ENCODE data around the gene SPRY4. TPM values are rescaled to one million over a fixed set of nuclear protein-coding genes. Genes with fewer than 3 reads are reported as not detected.

Gene SPRY4
- total RNA-seq, 1 donor, result 5.4 TPM

DNA sequence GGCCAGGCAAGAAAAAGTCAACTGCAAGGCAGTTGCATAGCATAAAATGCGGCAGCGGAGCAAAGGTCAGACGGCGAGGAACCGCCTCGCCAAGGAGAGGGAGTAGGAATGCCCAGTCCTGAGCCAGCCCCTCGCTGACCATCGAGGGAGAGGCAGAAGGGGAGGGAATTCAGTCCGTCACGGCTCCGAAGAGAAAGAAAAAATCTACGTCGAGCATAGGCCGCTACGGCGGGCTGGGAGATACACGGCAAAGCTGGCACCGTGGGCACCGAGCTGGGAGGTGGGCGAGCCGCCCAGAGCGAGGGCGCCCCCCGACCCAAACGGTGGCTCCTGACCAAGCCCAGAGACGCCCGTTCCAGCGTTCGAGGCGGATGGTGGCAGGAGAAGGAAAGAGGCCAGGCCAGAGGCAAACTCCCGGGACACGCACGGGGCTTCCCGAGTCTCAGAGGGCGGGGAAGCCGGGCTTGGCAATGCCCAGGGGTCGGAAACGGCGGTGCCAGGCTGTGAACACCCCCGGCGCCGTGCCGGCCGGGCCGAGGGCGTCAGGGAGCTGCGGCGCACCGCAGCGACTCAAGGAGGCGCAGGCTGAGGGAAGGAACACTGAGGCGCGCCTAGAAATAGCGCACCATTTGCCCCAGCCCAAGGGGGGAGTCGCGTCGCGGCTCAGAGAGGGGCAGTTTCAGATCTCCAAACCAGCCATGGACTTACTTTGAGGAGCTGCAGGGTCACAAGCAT, 518 bp downstream of the SPRY4 start:
- H3K27ac ChIP-seq (ENCODE audit: low read depth, low read length), result peak overlapping the region; percentile 95
- TF ChIP-seq, protein P1, sequence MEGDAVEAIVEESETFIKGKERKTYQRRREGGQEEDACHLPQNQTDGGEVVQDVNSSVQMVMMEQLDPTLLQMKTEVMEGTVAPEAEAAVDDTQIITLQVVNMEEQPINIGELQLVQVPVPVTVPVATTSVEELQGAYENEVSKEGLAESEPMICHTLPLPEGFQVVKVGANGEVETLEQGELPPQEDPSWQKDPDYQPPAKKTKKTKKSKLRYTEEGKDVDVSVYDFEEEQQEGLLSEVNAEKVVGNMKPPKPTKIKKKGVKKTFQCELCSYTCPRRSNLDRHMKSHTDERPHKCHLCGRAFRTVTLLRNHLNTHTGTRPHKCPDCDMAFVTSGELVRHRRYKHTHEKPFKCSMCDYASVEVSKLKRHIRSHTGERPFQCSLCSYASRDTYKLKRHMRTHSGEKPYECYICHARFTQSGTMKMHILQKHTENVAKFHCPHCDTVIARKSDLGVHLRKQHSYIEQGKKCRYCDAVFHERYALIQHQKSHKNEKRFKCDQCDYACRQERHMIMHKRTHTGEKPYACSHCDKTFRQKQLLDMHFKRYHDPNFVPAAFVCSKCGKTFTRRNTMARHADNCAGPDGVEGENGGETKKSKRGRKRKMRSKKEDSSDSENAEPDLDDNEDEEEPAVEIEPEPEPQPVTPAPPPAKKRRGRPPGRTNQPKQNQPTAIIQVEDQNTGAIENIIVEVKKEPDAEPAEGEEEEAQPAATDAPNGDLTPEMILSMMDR (IDR thresholded peaks at IDR 0.05; ENCODE audit: extremely low read depth, low read depth, low read length), result no peak
- H3K4me2 ChIP-seq (ENCODE audit: insufficient read depth, low read length), result peak overlapping the region; percentile 93
- H3K36me3 ChIP-seq (ENCODE audit: insufficient read depth, low read length), result no peaks in the 10 kb centered on the region
- peak; percentile 84 for DNase-seq (ENCODE audit: insufficient read length, low spot score, missing footprints)
- H3K79me2 ChIP-seq (ENCODE audit: insufficient read depth, low read length), result peaks cover 79% of the 10 kb centered on the region
- no peaks in the 10 kb centered on the region for H3K27me3 ChIP-seq (ENCODE audit: insufficient read depth, low read length)
- peaks cover 65% of the 10 kb centered on the region for H3K4me1 ChIP-seq (ENCODE audit: insufficient read depth, low read length)
- no peaks in the 10 kb centered on the region for H3K9me3 ChIP-seq (ENCODE audit: low read depth, low read length)
- peaks cover 28% of the 10 kb centered on the region for H4K20me1 ChIP-seq (ENCODE audit: insufficient read depth, low read length)
- H2AFZ ChIP-seq (ENCODE audit: low read length), result peak overlapping the region; percentile 83
- H3K4me3 ChIP-seq (ENCODE audit: insufficient read depth, low read length), result peak overlapping the region; percentile 89

DNA sequence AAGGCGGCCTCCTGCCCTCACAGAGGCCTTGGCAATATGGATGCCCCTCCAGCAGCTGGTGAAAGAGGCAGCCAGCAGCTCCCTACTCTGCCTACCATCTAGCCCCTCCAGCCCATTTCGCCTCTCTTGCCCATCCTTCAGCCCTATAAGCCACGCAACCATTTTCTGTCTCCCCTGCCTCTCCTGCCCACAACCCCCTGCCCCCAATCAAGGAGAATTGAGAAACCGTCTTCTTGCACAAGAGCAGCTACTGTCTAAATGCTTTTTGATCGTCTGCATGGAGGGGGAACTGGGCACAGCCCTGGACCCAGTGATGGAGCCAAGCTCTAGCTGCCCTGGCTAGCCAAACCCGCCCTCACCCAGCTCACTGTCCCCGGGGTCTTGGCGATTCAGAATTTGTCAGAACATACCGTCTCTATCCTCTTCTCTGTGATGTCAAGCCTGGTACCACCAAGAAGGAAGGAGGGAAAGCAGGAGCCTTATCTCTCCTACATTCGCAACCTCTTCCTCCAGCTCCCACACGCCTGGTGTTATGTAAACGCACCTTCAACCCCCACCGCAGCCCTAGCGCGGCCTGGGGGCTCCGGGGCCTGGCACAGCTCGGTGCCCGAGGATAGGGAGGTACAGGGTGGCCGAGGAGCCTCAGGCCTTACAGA, 1.2 kb downstream of the SPRY4 start:
- peak overlapping the region; percentile 93 for H3K4me2 ChIP-seq (ENCODE audit: insufficient read depth, low read length)
- TF ChIP-seq, protein P1 (IDR thresholded peaks at IDR 0.05; ENCODE audit: extremely low read depth, low read depth, low read length), result no peak
- peak overlapping the region; percentile 95 for H3K27ac ChIP-seq (ENCODE audit: low read depth, low read length)
- peak; percentile 43 for DNase-seq (ENCODE audit: insufficient read length, low spot score, missing footprints)
- no peaks in the 10 kb centered on the region for H3K27me3 ChIP-seq (ENCODE audit: insufficient read depth, low read length)
- peak overlapping the region; percentile 83 for H2AFZ ChIP-seq (ENCODE audit: low read length)
- peaks cover 34% of the 10 kb centered on the region for H4K20me1 ChIP-seq (ENCODE audit: insufficient read depth, low read length)
- H3K4me1 ChIP-seq (ENCODE audit: insufficient read depth, low read length), result peaks cover 72% of the 10 kb centered on the region
- peak overlapping the region; percentile 89 for H3K4me3 ChIP-seq (ENCODE audit: insufficient read depth, low read length)
- H3K9me3 ChIP-seq (ENCODE audit: low read depth, low read length), result no peaks in the 10 kb centered on the region
- peaks cover 79% of the 10 kb centered on the region for H3K79me2 ChIP-seq (ENCODE audit: insufficient read depth, low read length)
- H3K36me3 ChIP-seq (ENCODE audit: insufficient read depth, low read length), result no peaks in the 10 kb centered on the region

GRCh38 chr5:142322747-142323479, 1.9 kb downstream of the SPRY4 start:
- DNase-seq (ENCODE audit: insufficient read length, low spot score, missing footprints), result peak; percentile 92
- H4K20me1 ChIP-seq (ENCODE audit: insufficient read depth, low read length), result peaks cover 41% of the 10 kb centered on the region

More at GRCh38 chr5:142322747-142323479, 1.9 kb downstream of the SPRY4 start:
- Histone ChIP-seq H2AFZ (ENCODE audit: low read length) (no peak overlapping the region), H3K36me3 (ENCODE audit: insufficient read depth, low read length) (no peaks in the 10 kb centered on the region), H3K27me3 (ENCODE audit: insufficient read depth, low read length) (no peaks in the 10 kb centered on the region), H3K27ac (ENCODE audit: low read depth, low read length) (peak overlapping the region; percentile 95), H3K9me3 (ENCODE audit: low read depth, low read length) (no peaks in the 10 kb centered on the region), H3K4me3 (ENCODE audit: insufficient read depth, low read length) (peak overlapping the region; percentile 89), H3K4me2 (ENCODE audit: insufficient read depth, low read length) (peak overlapping the region; percentile 93), H3K4me1 (ENCODE audit: insufficient read depth, low read length) (peaks cover 75% of the 10 kb centered on the region), H3K79me2 (ENCODE audit: insufficient read depth, low read length) (peaks cover 83% of the 10 kb centered on the region)
- TF ChIP-seq, protein P1 (IDR thresholded peaks at IDR 0.05; ENCODE audit: extremely low read depth, low read depth, low read length), result no peak

All from osteoblast (primary cell).